ENCODE results near the gene SLC26A11. TPM values are rescaled to one million over a fixed set of nuclear protein-coding genes. Genes with fewer than 3 reads are reported as not detected.

Gene SLC26A11
- total and polyA plus RNA-seq, 2 of the 13 experiments (the other 11 are each of a cell fraction or from before 2014, with no cell fraction given) = 8.7 to 13.2 TPM

DNA sequence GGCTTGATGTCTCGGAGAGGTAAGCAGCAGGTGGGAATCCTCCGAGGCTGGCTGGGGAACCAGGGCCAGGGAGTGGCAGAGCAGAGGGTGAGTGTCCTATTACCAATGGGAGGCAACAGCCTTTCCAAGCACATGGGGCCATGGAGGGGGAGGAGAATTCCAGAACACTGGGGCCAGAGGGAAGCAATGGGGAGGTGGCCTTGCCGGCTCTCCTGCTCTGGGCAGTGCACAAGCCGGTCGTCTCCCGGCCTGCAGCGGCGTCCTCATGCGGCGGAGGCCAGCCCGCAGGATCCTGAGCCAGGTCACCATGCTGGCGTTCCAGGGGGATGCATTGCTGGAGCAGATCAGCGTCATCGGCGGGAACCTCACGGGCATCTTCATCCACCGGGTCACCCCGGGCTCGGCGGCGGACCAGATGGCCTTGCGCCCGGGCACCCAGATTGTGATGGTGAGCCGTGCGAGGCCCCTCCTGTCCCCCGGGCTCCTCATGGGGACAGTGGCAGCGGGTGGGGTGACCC is 22.0 kb upstream of the SLC26A11 start (continued):
- TF ChIP-seq ZBTB8A (CRISPR knock-in tag; IDR thresholded peaks at IDR 0.05; ENCODE audit: borderline replicate concordance, low read depth) = no peak
- no peak for TF ChIP-seq ZNF589 (CRISPR knock-in tag; conservative IDR thresholded peaks at IDR 0.05)
- TF ChIP-seq, protein P1, sequence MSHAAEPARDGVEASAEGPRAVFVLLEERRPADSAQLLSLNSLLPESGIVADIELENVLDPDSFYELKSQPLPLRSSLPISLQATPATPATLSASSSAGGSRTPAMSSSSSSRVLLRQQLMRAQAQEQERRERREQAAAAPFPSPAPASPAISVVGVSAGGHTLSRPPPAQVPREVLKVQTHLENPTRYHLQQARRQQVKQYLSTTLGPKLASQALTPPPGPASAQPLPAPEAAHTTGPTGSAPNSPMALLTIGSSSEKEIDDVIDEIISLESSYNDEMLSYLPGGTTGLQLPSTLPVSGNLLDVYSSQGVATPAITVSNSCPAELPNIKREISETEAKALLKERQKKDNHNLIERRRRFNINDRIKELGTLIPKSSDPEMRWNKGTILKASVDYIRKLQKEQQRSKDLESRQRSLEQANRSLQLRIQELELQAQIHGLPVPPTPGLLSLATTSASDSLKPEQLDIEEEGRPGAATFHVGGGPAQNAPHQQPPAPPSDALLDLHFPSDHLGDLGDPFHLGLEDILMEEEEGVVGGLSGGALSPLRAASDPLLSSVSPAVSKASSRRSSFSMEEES (CRISPR knock-in tag; IDR thresholded peaks at IDR 0.05) = no peak
- TF ChIP-seq, protein P2, sequence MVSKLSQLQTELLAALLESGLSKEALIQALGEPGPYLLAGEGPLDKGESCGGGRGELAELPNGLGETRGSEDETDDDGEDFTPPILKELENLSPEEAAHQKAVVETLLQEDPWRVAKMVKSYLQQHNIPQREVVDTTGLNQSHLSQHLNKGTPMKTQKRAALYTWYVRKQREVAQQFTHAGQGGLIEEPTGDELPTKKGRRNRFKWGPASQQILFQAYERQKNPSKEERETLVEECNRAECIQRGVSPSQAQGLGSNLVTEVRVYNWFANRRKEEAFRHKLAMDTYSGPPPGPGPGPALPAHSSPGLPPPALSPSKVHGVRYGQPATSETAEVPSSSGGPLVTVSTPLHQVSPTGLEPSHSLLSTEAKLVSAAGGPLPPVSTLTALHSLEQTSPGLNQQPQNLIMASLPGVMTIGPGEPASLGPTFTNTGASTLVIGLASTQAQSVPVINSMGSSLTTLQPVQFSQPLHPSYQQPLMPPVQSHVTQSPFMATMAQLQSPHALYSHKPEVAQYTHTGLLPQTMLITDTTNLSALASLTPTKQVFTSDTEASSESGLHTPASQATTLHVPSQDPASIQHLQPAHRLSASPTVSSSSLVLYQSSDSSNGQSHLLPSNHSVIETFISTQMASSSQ (IDR thresholded peaks at IDR 0.05; ENCODE audit: low read depth) = no peak
- TF ChIP-seq, protein P2 (CRISPR knock-in tag; IDR thresholded peaks at IDR 0.05; ENCODE audit: borderline replicate concordance) = no peak
- no peak for TF ChIP-seq KAT8 (CRISPR knock-in tag; IDR thresholded peaks at IDR 0.05)
- no peak for TF ChIP-seq ZNF678 (CRISPR knock-in tag; IDR thresholded peaks at IDR 0.05)
- TF ChIP-seq, protein P3, sequence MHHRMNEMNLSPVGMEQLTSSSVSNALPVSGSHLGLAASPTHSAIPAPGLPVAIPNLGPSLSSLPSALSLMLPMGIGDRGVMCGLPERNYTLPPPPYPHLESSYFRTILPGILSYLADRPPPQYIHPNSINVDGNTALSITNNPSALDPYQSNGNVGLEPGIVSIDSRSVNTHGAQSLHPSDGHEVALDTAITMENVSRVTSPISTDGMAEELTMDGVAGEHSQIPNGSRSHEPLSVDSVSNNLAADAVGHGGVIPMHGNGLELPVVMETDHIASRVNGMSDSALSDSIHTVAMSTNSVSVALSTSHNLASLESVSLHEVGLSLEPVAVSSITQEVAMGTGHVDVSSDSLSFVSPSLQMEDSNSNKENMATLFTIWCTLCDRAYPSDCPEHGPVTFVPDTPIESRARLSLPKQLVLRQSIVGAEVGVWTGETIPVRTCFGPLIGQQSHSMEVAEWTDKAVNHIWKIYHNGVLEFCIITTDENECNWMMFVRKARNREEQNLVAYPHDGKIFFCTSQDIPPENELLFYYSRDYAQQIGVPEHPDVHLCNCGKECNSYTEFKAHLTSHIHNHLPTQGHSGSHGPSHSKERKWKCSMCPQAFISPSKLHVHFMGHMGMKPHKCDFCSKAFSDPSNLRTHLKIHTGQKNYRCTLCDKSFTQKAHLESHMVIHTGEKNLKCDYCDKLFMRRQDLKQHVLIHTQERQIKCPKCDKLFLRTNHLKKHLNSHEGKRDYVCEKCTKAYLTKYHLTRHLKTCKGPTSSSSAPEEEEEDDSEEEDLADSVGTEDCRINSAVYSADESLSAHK (CRISPR knock-in tag; IDR thresholded peaks at IDR 0.05; ENCODE audit: borderline replicate concordance) = no peak
- TF ChIP-seq, protein P4, sequence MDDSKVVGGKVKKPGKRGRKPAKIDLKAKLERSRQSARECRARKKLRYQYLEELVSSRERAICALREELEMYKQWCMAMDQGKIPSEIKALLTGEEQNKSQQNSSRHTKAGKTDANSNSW (CRISPR knock-in tag; IDR thresholded peaks at IDR 0.05; ENCODE audit: borderline replicate concordance) = no peak
- no peak for TF ChIP-seq ATF7-NPFF (CRISPR knock-in tag; IDR thresholded peaks at IDR 0.05; ENCODE audit: low read depth)
- no peak for TF ChIP-seq TMF1 (CRISPR knock-in tag; IDR thresholded peaks at IDR 0.05; ENCODE audit: low read depth)
- no peak for TF ChIP-seq JUNB (CRISPR knock-in tag; IDR thresholded peaks at IDR 0.05; ENCODE audit: borderline replicate concordance)
- TF ChIP-seq ZNF780A (CRISPR knock-in tag; IDR thresholded peaks at IDR 0.05) = no peak
- peak; percentile 60; the same call in 1 of the 2 replicates for TF ChIP-seq KDM5B (CRISPR knock-in tag; IDR thresholded peaks at IDR 0.05; ENCODE audit: borderline replicate concordance)
- TF ChIP-seq HOXA3 (CRISPR knock-in tag; IDR thresholded peaks at IDR 0.05) = no peak
- no peak for TF ChIP-seq ZNF331 (CRISPR knock-in tag; IDR thresholded peaks at IDR 0.05)
- no peak for TF ChIP-seq ZNF605 (CRISPR knock-in tag; IDR thresholded peaks at IDR 0.05)
- TF ChIP-seq ZNF430 (CRISPR knock-in tag; IDR thresholded peaks at IDR 0.05) = no peak
- no peak for TF ChIP-seq CBFB (CRISPR knock-in tag; IDR thresholded peaks at IDR 0.05)
- no peak for TF ChIP-seq ZEB1 (IDR thresholded peaks at IDR 0.05; ENCODE audit: insufficient replicate concordance, low read depth)
- no peak for TF ChIP-seq ZNF230 (CRISPR knock-in tag; IDR thresholded peaks at IDR 0.05)

All from HepG2 (cell line).